Kidney (tissue), 14 donors: Measurements from ENCODE around the gene ABCA7. TPM values are rescaled to one million over a fixed set of nuclear protein-coding genes. Genes with fewer than 3 reads are reported as not detected.
A peak's percentile ranks its signal among the peaks of the same experiment; 100 is the strongest.

Experiments
- DNase-seq, 5 donors: peaks; one replicate each; pipeline ENCODE4 v3.0.0-alpha.2; 2013 to 2020
- FAIRE-seq: peaks from 2 replicates; lab custom pipeline; 2012; peaks lifted over from hg19 to GRCh38; lab: Jason Lieb, UNC
- H3K27ac ChIP-seq, 2 donors: one replicate each; pipeline ENCODE4 v1.7.0; 2013; ENCODE audit warnings: low read depth in 2 of 2, low read length in 2 of 2, inconsistent platforms in 1 of 2
- H3K27me3 ChIP-seq: one replicate; pipeline ENCODE4 v1.7.1; 2013; ENCODE audit warnings: low read length, inconsistent platforms; ENCODE audit not compliant: control insufficient read depth, insufficient read depth
- H3K36me3 ChIP-seq, 3 donors: one replicate each; pipeline versions ENCODE4 v1.7.0 to v1.7.1; 2013; ENCODE audit warnings: low read length in 3 of 3, control low read depth in 1 of 3, inconsistent platforms in 1 of 3; ENCODE audit not compliant: insufficient read depth in 3 of 3, control insufficient read depth in 2 of 3
- H3K4me1 ChIP-seq, 3 donors: one replicate each; pipeline versions ENCODE4 v1.7.0 to v1.7.1; 2013; ENCODE audit warnings: low read length in 3 of 3, inconsistent platforms in 1 of 3, low read depth in 1 of 3; ENCODE audit not compliant: control insufficient read depth in 2 of 3, insufficient read depth in 2 of 3
- H3K4me3 ChIP-seq, 3 donors: one replicate each; pipeline versions ENCODE4 v1.7.0 to v1.8.1; 2013; ENCODE audit warnings: low read length in 3 of 3, control low read depth in 1 of 3, inconsistent platforms in 1 of 3
- H3K9ac ChIP-seq, 3 donors: one replicate each; pipeline versions ENCODE4 v1.7.0 to v1.7.1; 2013; ENCODE audit warnings: low read length in 3 of 3, control low read depth in 1 of 3, inconsistent platforms in 1 of 3
- H3K9me3 ChIP-seq, 3 donors: one replicate each; pipeline versions ENCODE4 v1.7.0 to v1.7.1; 2013; ENCODE audit warnings: low read length in 3 of 3, control low read depth in 1 of 3, inconsistent platforms in 1 of 3; ENCODE audit not compliant: control insufficient read depth in 2 of 3, insufficient read depth in 1 of 3
- intact Hi-C: fragments of 100-400 bp; cut with DNase I; formaldehyde crosslinking; loops from one replicate; pipeline ENCODE4 v1.11.1; 2022
- polyA plus RNA-seq: library from polyadenylated mRNA; stranded (reverse); fragments of 350-450 nt; fragmentation: Illumina TruSeq; extraction: RNeasy Lipid Tissue Mini Kit (QIAGEN cat#74804); gene quantifications from one replicate; pipeline ENCODE4 v1.2.3, GENCODE V29; 2014; ENCODE audit warnings: low read depth, low replicate concordance; ENCODE audit not compliant: insufficient read depth
- total RNA-seq: library from RNA; stranded (reverse); fragmentation: NEBNext Ultra II Directional; extraction: Animal tissue kit (Norgen Biotek cat#: 25700); gene quantifications from one replicate; pipeline ENCODE4 v1.2.1, GENCODE V29; 2021
- TF ChIP-seq, protein P1 (sequence below): IDR thresholded peaks from 3 replicates; pipeline ENCODE4 v1.5.1; 2012; ENCODE audit warnings: mild to moderate bottlenecking, moderate library complexity, borderline replicate concordance; ENCODE audit not compliant: insufficient read depth; ENCODE audit errors: extremely low read depth
- donor health status: control.
- donor health status: control.
- donor health status: control.
- donor health status: control.
- donor health status: control.
- donor health status: DM: yes; HTN: yes; CAD: no.
- donor health status: Normal renal cell carcinoma (clear cell type).

Gene ABCA7
- total and polyA plus RNA-seq, 2 donors from 2014 or later: 11.7 to 20.4 TPM

- no peak overlapping the region for H3K4me3 ChIP-seq
- peaks cover 0 to 14% (median 14%) of the 10 kb centered on the region in 3 donors for H3K4me1 ChIP-seq
- peaks cover 0 to 11% (median 0%) of the 10 kb centered on the region in 3 donors for H3K36me3 ChIP-seq
- H3K9ac ChIP-seq: no peak overlapping the region
- intact Hi-C loops: no loop called here
- H3K27ac ChIP-seq: no peak overlapping the region
- peaks cover 2% of the 10 kb centered on the region for H3K27me3 ChIP-seq
- DNase-seq (peak in 2 of 5 donors; percentile 29 to 83), FAIRE-seq (no peak)
- no peaks in the 10 kb centered on the region for H3K9me3 ChIP-seq
- TF ChIP-seq, protein P1, sequence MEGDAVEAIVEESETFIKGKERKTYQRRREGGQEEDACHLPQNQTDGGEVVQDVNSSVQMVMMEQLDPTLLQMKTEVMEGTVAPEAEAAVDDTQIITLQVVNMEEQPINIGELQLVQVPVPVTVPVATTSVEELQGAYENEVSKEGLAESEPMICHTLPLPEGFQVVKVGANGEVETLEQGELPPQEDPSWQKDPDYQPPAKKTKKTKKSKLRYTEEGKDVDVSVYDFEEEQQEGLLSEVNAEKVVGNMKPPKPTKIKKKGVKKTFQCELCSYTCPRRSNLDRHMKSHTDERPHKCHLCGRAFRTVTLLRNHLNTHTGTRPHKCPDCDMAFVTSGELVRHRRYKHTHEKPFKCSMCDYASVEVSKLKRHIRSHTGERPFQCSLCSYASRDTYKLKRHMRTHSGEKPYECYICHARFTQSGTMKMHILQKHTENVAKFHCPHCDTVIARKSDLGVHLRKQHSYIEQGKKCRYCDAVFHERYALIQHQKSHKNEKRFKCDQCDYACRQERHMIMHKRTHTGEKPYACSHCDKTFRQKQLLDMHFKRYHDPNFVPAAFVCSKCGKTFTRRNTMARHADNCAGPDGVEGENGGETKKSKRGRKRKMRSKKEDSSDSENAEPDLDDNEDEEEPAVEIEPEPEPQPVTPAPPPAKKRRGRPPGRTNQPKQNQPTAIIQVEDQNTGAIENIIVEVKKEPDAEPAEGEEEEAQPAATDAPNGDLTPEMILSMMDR: no peak
These were observed 48.6 kb upstream of the ABCA7 start for GRCh38 chr19:991174-991931.

DNA sequence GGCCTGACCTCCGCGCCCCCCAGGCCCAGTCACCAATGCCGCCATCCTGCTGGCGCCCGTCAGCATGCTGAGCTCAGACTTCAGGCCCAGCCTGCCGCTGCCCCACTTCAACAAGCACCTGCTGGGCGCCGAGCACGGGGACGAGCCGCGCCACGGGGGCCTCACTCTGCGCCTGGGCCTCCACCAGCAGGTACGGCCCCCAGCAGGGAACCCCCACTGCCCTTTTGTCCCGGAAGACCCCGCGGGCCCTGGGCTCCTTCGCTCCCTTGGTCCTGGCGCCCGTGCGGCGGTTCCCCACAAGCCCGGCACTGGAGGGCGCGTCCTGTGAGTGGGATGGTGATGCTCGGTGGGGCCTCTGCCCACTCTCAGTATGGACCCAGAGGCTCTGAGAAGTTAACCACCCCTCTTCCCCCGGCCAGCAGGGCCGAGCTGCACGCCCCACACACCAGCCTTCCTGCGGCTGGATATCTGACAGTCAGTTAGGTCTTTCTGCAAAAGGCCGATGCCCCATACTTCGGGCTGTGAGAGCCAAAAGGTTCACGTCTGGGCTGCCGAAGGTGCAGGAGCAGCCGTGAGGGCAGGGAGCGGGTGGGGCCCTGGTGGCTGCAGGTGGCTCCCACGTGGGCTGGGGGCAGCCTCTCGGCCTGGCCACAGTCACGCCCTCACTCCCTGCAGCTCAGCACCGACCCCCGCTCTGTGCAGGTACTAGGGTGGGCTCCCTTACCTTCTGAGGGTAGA, 47.8 kb upstream of the ABCA7 start:
- H3K9me3 ChIP-seq: no peaks in the 10 kb centered on the region
- H3K27ac ChIP-seq: peak overlapping the region in 1 of 2 donors; percentile 87
- H3K9ac ChIP-seq: no peak overlapping the region
- H3K27me3 ChIP-seq: peaks cover 2% of the 10 kb centered on the region
- H3K4me3 ChIP-seq: no peak overlapping the region
- no peak for DNase-seq
- FAIRE-seq: no peak
- TF ChIP-seq, protein P1: no peak
- H3K4me1 ChIP-seq: peaks cover 0 to 15% (median 14%) of the 10 kb centered on the region in 3 donors
- H3K36me3 ChIP-seq: peaks cover 0 to 6% (median 0%) of the 10 kb centered on the region in 3 donors
- intact Hi-C loops: no loop called here

DNA sequence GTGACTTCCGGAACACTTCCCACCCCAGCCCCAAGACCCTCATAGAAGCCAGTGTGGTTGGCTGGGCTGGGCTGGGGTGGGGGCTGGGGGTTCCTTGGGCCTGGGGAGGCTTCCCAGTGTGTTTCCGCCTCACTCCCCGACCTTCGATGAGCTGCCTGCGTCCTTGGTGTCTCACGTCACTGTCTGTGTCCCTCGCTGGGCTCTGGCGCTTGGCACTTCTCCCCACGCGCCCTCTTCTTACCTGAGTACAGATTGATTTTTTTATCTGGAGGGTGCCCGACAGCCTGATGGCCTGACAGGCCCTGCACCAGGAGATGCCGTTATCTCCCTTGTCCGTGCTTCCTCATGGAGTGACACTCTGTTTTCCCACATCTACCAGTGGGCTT, 47.2 kb upstream of the ABCA7 start:
- DNase-seq (no peak), FAIRE-seq (no peak)
- H3K9me3 ChIP-seq: no peaks in the 10 kb centered on the region
- H3K4me1 ChIP-seq: peaks cover 0 to 15% (median 14%) of the 10 kb centered on the region in 3 donors
- TF ChIP-seq, protein P1: no peak
- no peak overlapping the region for H3K4me3 ChIP-seq
- peaks cover 3% of the 10 kb centered on the region for H3K27me3 ChIP-seq
- peak overlapping the region; percentile 54 to 87 for H3K27ac ChIP-seq
- H3K9ac ChIP-seq: no peak overlapping the region
- peaks cover 0 to 3% (median 0%) of the 10 kb centered on the region in 3 donors for H3K36me3 ChIP-seq
- intact Hi-C loops: no loop called here
